Natural killer cell (primary cell): ENCODE data around the gene RAI1. TPM values are rescaled to one million over a fixed set of nuclear protein-coding genes. Genes with fewer than 3 reads are reported as not detected.
"Not testable (repeated sequence)": the region's sequence is repeated elsewhere in the genome, so short reads cannot be mapped to it uniquely, and the experiment has no call there.

Source experiments
- ATAC-seq, 3 donors: fragments of 150-1000 bp in 2 of 3; fragments of 200-7000 bp in 1 of 3; cut with Tn5 transposase; 1 replicate in 1 of 3; 2 replicates in 2 of 3; pipeline ENCODE4 v1.10.0; 2021; ENCODE audit warnings: mild to moderate bottlenecking in 2 of 3, moderate library complexity in 2 of 3
- DNase-seq, 2 donors: peaks; one replicate each; pipeline versions ENCODE4 v3.0.0 to v3.0.0-alpha.2; 2013 to 2021; ENCODE audit warnings: mixed read lengths in 1 of 2
- H3K27ac ChIP-seq: one replicate; pipeline ENCODE4 v1.5.1; 2013; ENCODE audit warnings: mild to moderate bottlenecking, low read length
- H3K27me3 ChIP-seq: one replicate; pipeline ENCODE4 v1.6.1; 2013; ENCODE audit warnings: low read length; ENCODE audit not compliant: control insufficient read depth, insufficient read depth
- H3K36me3 ChIP-seq: one replicate; pipeline ENCODE4 v1.6.1; 2013; ENCODE audit warnings: low read length; ENCODE audit not compliant: control insufficient read depth, insufficient read depth
- H3K4me1 ChIP-seq: one replicate; pipeline ENCODE4 v1.6.1; 2013; ENCODE audit warnings: low read length; ENCODE audit not compliant: control insufficient read depth, insufficient read depth
- H3K4me3 ChIP-seq: one replicate; pipeline ENCODE4 v1.5.1; 2013; ENCODE audit warnings: low read length
- H3K9me3 ChIP-seq: one replicate; pipeline ENCODE4 v1.6.1; 2013; ENCODE audit warnings: low read length; ENCODE audit not compliant: control insufficient read depth, insufficient read depth
- H3K27ac Mint-ChIP-seq, 2 donors: one replicate each; pipeline ENCODE4 v1.8.0; 2022; ENCODE audit warnings: mild to moderate bottlenecking in 2 of 2, mixed read lengths in 2 of 2, moderate library complexity in 1 of 2
- H3K27me3 Mint-ChIP-seq, 2 donors: one replicate each; pipeline ENCODE4 v1.8.0; 2022; ENCODE audit warnings: low read depth in 2 of 2, mixed read lengths in 2 of 2
- H3K36me3 Mint-ChIP-seq: one replicate; pipeline ENCODE4 v1.8.0; 2022; ENCODE audit warnings: mixed read lengths
- H3K4me1 Mint-ChIP-seq, 2 donors: one replicate each; pipeline ENCODE4 v1.8.0; 2022; ENCODE audit warnings: mixed read lengths in 2 of 2
- H3K4me3 Mint-ChIP-seq: one replicate; pipeline ENCODE4 v1.8.0; 2022; ENCODE audit warnings: mild to moderate bottlenecking, moderate library complexity, mixed read lengths
- H3K9me3 Mint-ChIP-seq, 2 donors: one replicate each; pipeline ENCODE4 v1.8.0; 2022; ENCODE audit warnings: mixed read lengths in 2 of 2
- WGBS: methylation state at CpG from one replicate; pipeline ENCODE4 v1.1.7; 2013; ENCODE audit warnings: missing lambda C conversion rate; ENCODE audit not compliant: insufficient coverage; 5-methylcytosine and 5-hydroxymethylcytosine counted together
- intact Hi-C: fragments of 100-400 bp; cut with micrococcal nuclease; formaldehyde crosslinking; loops from one replicate; pipeline ENCODE4 v1.14.2; 2022
- total RNA-seq, 4 donors: library from RNA; stranded (reverse); fragments of 120-200 nt in 1 of 4; gene quantifications; one replicate each; pipeline versions ENCODE4 v1.2.3 to v1.2.4, GENCODE V29; 2013 to 2022
- TF ChIP-seq, protein P1 (sequence below): fragments of 200-600 bp; IDR thresholded peaks from one replicate; pipeline ENCODE4 v1.8.0; 2022; ENCODE audit warnings: antibody characterized with exemption

The RAI1 gene
- total RNA-seq, result 10 to 100 TPM; 39.8 to 55.0 (median 49.4) TPM
- 11.3 TPM for total RNA-seq (2013)

- DNase-seq, result peak; percentile 82 to 90
- ATAC-seq, result peak; percentile 63 to 86 (median 72)
Observed at GRCh38 chr17:17681187-17681743, at the start of gene RAI1. Gene RAI1, plus strand, starts transcription at chr17:17681458. Its CDS starts 111,491 bp downstream, at chr17:17792949.

DNA sequence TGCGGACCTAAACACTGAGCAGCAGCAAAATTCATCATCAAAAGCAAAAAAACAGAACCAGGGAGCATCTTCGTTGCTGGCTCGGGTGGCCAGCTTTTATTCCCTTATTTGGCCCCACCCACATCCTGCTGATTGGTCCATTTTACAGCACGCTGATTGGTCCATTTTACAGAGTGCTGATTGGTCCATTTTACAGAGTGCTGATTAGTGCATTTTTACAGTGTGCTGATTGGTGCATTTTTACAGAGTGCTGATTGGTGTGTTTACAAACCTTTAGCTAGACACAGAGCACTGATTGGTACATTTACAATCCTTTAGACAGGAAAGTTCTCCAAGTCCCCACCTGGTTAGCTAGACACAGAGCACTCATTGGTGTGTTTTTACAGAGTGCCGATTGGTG is 48.6 kb upstream of the RAI1 start:
- H3K4me3 Mint-ChIP-seq, DNase-seq, H3K9me3 ChIP-seq, H3K9me3 Mint-ChIP-seq, H3K27me3 Mint-ChIP-seq, intact Hi-C loops, H3K27ac Mint-ChIP-seq, H3K4me3 ChIP-seq, H3K27me3 ChIP-seq, ATAC-seq, H3K36me3 Mint-ChIP-seq, H3K27ac ChIP-seq, H3K36me3 ChIP-seq: not testable (repeated sequence)
- WGBS, result 84% methylated on average over 5 of the region's 5 CpGs
- peaks cover 6 to 11% of the 10 kb centered on the region in 2 donors for H3K4me1 Mint-ChIP-seq
- peaks cover 10% of the 10 kb centered on the region for H3K4me1 ChIP-seq

More at GRCh38 chr17:17681187-17681743, at the start of gene RAI1:
- H3K4me3 Mint-ChIP-seq, result peak within 1 kb of the TSS; percentile 93
- H3K9me3 Mint-ChIP-seq, result no peaks in the 10 kb centered on the region
- H3K4me1 ChIP-seq, result peaks cover 34% of the 10 kb centered on the region
- H3K27me3 Mint-ChIP-seq, result peaks cover 0 to 3% of the 10 kb centered on the region in 2 donors
- peak within 1 kb of the TSS; percentile 91 to 96 for H3K27ac Mint-ChIP-seq
- no peaks in the 10 kb centered on the region for H3K36me3 Mint-ChIP-seq
- TF ChIP-seq, protein P1, sequence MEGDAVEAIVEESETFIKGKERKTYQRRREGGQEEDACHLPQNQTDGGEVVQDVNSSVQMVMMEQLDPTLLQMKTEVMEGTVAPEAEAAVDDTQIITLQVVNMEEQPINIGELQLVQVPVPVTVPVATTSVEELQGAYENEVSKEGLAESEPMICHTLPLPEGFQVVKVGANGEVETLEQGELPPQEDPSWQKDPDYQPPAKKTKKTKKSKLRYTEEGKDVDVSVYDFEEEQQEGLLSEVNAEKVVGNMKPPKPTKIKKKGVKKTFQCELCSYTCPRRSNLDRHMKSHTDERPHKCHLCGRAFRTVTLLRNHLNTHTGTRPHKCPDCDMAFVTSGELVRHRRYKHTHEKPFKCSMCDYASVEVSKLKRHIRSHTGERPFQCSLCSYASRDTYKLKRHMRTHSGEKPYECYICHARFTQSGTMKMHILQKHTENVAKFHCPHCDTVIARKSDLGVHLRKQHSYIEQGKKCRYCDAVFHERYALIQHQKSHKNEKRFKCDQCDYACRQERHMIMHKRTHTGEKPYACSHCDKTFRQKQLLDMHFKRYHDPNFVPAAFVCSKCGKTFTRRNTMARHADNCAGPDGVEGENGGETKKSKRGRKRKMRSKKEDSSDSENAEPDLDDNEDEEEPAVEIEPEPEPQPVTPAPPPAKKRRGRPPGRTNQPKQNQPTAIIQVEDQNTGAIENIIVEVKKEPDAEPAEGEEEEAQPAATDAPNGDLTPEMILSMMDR, result peak; percentile 62
- H3K36me3 ChIP-seq, result no peaks in the 10 kb centered on the region
- H3K4me3 ChIP-seq, result peak within 1 kb of the TSS; percentile 77
- intact Hi-C loops, result loop anchor here (1.0 to 5.0 kb wide), 4 partner anchors 179 to 356 kb away; partner anchors contain the start of genes ATPAF2, DRC3, GID4 and TOM1L2
- H3K9me3 ChIP-seq, result no peaks in the 10 kb centered on the region
- under 1% methylated on average over 84 of the region's 84 CpGs for WGBS
- H3K27me3 ChIP-seq, result no peaks in the 10 kb centered on the region
- peak within 1 kb of the TSS; percentile 98 for H3K27ac ChIP-seq
- H3K4me1 Mint-ChIP-seq, result peaks cover 33 to 35% of the 10 kb centered on the region in 2 donors

DNA sequence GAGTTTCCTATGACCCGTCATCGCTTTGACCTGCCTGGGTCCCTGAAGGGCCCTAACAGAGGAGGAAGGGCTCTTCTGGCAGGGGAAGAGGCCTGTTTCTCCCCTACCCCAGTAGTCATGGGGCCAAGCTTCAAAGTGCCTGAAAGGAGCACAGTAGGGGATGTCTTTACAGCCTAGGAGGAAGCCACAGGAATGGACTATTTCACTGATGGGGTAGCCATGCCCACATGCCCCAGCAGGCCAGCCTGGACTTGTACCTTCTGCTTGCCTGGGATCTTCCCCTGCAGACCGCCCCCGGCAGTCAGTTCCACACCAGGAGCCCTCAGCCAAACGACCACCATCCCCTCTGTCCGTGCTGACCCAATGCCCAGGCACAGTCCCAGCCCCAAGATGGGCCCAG is 47.9 kb upstream of the RAI1 start:
- WGBS, result 90% methylated on average over 6 of the region's 6 CpGs
- Mint-ChIP-seq H3K36me3 (no peaks in the 10 kb centered on the region), H3K9me3 (no peaks in the 10 kb centered on the region), H3K4me3 (no peak overlapping the region), H3K4me1 (peaks cover 6 to 12% of the 10 kb centered on the region in 2 donors), H3K27me3 (peaks cover 0 to under 1% of the 10 kb centered on the region in 2 donors), H3K27ac (no peak overlapping the region)
- Histone ChIP-seq H3K27me3 (no peaks in the 10 kb centered on the region), H3K4me1 (peaks cover 9% of the 10 kb centered on the region), H3K36me3 (no peaks in the 10 kb centered on the region), H3K4me3 (no peak overlapping the region), H3K9me3 (no peaks in the 10 kb centered on the region), H3K27ac (no peak overlapping the region)
- intact Hi-C loops, result no loop called here
- DNase-seq (no peak), ATAC-seq (no peak)
- TF ChIP-seq, protein P1, result no peak

DNA sequence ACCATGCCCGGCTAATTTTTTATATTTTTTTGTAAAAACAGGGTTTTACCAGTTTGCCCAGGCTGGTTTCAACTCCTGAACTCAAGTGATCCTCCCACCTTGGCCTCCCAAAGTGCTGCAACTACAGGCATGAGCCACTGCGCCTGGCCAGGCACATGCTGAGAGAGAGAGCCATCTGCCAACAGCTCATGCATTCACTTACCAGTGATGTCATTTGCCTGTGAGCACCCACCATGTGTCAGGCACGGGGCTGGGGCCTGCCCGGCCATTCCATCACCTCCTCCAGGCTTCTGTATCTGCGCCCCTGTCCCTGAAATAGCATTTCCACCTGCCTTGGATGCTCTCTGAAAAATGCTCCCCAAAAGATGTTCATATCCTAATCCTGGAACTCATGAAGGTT is 46.1 kb upstream of the RAI1 start:
- ATAC-seq, result no peak
- H3K9me3 Mint-ChIP-seq, result no peaks in the 10 kb centered on the region
- intact Hi-C loops, result no loop called here

DNA sequence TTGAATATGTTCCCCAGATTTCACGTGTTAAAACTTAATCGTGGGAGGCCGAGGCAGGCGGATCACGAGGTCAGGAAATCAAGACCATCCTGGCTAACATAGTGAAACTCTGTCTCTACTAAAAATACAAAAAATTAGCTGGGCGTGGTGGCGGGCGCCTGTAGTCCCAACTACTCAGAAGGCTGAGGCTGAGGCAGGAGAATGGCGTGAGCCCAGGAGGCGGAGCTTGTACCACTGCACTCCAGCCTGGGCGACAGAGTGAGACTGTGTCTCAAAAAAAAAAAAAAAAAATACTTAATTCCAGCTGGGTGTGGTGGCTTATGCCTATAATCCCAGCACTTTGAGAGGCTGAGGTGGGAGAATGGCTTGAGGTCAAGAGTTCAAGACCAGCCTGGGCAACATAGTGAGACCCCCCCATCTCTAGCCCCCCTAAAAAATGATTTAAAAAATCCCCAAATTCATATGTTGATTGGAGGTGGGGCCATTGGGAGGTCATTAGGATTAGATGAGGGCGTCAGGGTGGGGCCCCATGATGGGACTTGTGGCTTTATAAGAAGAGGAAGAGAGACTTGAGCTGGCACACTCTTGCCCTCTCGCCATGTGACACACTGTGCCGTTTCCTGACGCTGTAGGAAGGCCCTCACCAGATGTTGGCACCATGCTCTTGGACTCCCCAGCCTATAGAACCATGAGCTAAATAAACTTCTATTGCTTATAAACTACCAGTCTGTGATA is 45.6 kb upstream of the RAI1 start:
- H3K9me3 ChIP-seq, intact Hi-C loops, H3K36me3 ChIP-seq, H3K9me3 Mint-ChIP-seq, H3K27ac ChIP-seq, H3K4me3 Mint-ChIP-seq, H3K27me3 Mint-ChIP-seq, H3K36me3 Mint-ChIP-seq, ATAC-seq, H3K4me1 Mint-ChIP-seq, H3K27ac Mint-ChIP-seq, DNase-seq, H3K4me3 ChIP-seq, H3K4me1 ChIP-seq, H3K27me3 ChIP-seq: not testable (repeated sequence)
- WGBS, result 90% methylated on average over 14 of the region's 15 CpGs

More for the DNA sequence above, 46.1 kb upstream of the RAI1 start:
- Histone ChIP-seq H3K4me1 (peaks cover 7% of the 10 kb centered on the region), H3K36me3 (no peaks in the 10 kb centered on the region), H3K27ac (no peak overlapping the region), H3K27me3 (no peaks in the 10 kb centered on the region), H3K4me3 (no peak overlapping the region), H3K9me3 (no peaks in the 10 kb centered on the region)
- peaks cover 0 to 2% of the 10 kb centered on the region in 2 donors for H3K27me3 Mint-ChIP-seq
- TF ChIP-seq, protein P1, result no peak
- 89% methylated on average over 5 of the region's 5 CpGs for WGBS
- peaks cover 0 to 9% of the 10 kb centered on the region in 2 donors for H3K4me1 Mint-ChIP-seq
- DNase-seq, result no peak
- H3K36me3 Mint-ChIP-seq, result no peaks in the 10 kb centered on the region
- no peak overlapping the region for H3K27ac Mint-ChIP-seq
- no peak overlapping the region for H3K4me3 Mint-ChIP-seq
